ENCODE results near the gene STOML3.

Gene STOML3

GRCh38 chr13:38952827-38953226 is 37.8 kb downstream of the STOML3 start:
- Histone ChIP-seq H3K27ac (no peak overlapping the region), H3K36me3 (ENCODE audit: insufficient read depth, low read length) (no peaks in the 10 kb centered on the region), H3K4me3 (no peak overlapping the region), H3K9ac (ENCODE audit: insufficient read length) (no peak overlapping the region), H3K9me3 (ENCODE audit: low read depth, low read length) (no peaks in the 10 kb centered on the region; the same call in 1 of the 2 replicates)
- no peak for TF ChIP-seq POLR2AphosphoS5 (IDR thresholded peaks at IDR 0.05; ENCODE audit: borderline replicate concordance, low read depth, low read length)
- no peak for TF ChIP-seq FOXP2 (optimal IDR thresholded peaks at IDR 0.05; ENCODE audit: control extremely low read depth, extremely low read length, insufficient read depth)
- no peak for TF ChIP-seq EZH2 (IDR thresholded peaks at IDR 0.05)
- no peak for DNase-seq (ENCODE audit: low read depth, low spot score)

- Histone ChIP-seq H3K9ac (ENCODE audit: insufficient read length) (no peak overlapping the region), H3K27ac (no peak overlapping the region), H3K4me3 (no peak overlapping the region), H3K36me3 (ENCODE audit: insufficient read depth, low read length) (no peaks in the 10 kb centered on the region), H3K9me3 (ENCODE audit: low read depth, low read length) (no peaks in the 10 kb centered on the region; the same call in 1 of the 2 replicates)
- DNase-seq (ENCODE audit: low read depth, low spot score), result no peak
- TF ChIP-seq EZH2 (IDR thresholded peaks at IDR 0.05) (no peak), POLR2AphosphoS5 (IDR thresholded peaks at IDR 0.05; ENCODE audit: borderline replicate concordance, low read depth, low read length) (no peak), FOXP2 (optimal IDR thresholded peaks at IDR 0.05; ENCODE audit: control extremely low read depth, extremely low read length, insufficient read depth) (no peak)
Observed at GRCh38 chr13:38951525-38952313, 38.9 kb downstream of the STOML3 start.

- no peaks in the 10 kb centered on the region for H3K9me3 ChIP-seq (ENCODE audit: low read depth, low read length)
- no peak overlapping the region for H3K27ac ChIP-seq
- H3K36me3 ChIP-seq (ENCODE audit: insufficient read depth, low read length), result no peaks in the 10 kb centered on the region
- no peak for DNase-seq (ENCODE audit: low read depth, low spot score)
- H3K9ac ChIP-seq (ENCODE audit: insufficient read length), result no peak overlapping the region
- TF ChIP-seq EZH2 (IDR thresholded peaks at IDR 0.05) (no peak), FOXP2 (optimal IDR thresholded peaks at IDR 0.05; ENCODE audit: control extremely low read depth, extremely low read length, insufficient read depth) (no peak), POLR2AphosphoS5 (IDR thresholded peaks at IDR 0.05; ENCODE audit: borderline replicate concordance, low read depth, low read length) (no peak)
- H3K4me3 ChIP-seq, result no peak overlapping the region
Observed at GRCh38 chr13:38950987-38951386, 39.6 kb downstream of the STOML3 start.

- no peak overlapping the region for H3K27ac ChIP-seq
- no peak for TF ChIP-seq POLR2AphosphoS5 (IDR thresholded peaks at IDR 0.05; ENCODE audit: borderline replicate concordance, low read depth, low read length)
- TF ChIP-seq EZH2 (IDR thresholded peaks at IDR 0.05), result no peak
- TF ChIP-seq FOXP2 (optimal IDR thresholded peaks at IDR 0.05; ENCODE audit: control extremely low read depth, extremely low read length, insufficient read depth), result no peak
- no peaks in the 10 kb centered on the region for H3K36me3 ChIP-seq (ENCODE audit: insufficient read depth, low read length)
- DNase-seq (ENCODE audit: low read depth, low spot score), result no peak
- H3K4me3 ChIP-seq, result no peak overlapping the region
- no peaks in the 10 kb centered on the region; the same call in 1 of the 2 replicates for H3K9me3 ChIP-seq (ENCODE audit: low read depth, low read length)
- H3K9ac ChIP-seq (ENCODE audit: insufficient read length), result no peak overlapping the region
Observed at GRCh38 chr13:38947054-38947453, 43.6 kb downstream of the STOML3 start.

GRCh38 chr13:38944219-38944618 is 46.4 kb downstream of the STOML3 start:
- Histone ChIP-seq H3K27ac (no peak overlapping the region), H3K9ac (ENCODE audit: insufficient read length) (no peak overlapping the region), H3K4me3 (no peak overlapping the region), H3K9me3 (ENCODE audit: low read depth, low read length) (no peaks in the 10 kb centered on the region; the same call in 1 of the 2 replicates), H3K36me3 (ENCODE audit: insufficient read depth, low read length) (no peaks in the 10 kb centered on the region)
- no peak for TF ChIP-seq FOXP2 (optimal IDR thresholded peaks at IDR 0.05; ENCODE audit: control extremely low read depth, extremely low read length, insufficient read depth)
- TF ChIP-seq POLR2AphosphoS5 (IDR thresholded peaks at IDR 0.05; ENCODE audit: borderline replicate concordance, low read depth, low read length), result no peak
- no peak for TF ChIP-seq EZH2 (IDR thresholded peaks at IDR 0.05)
- DNase-seq (ENCODE audit: low read depth, low spot score), result no peak

- H3K4me3 ChIP-seq, result no peak overlapping the region
- no peaks in the 10 kb centered on the region for H3K36me3 ChIP-seq (ENCODE audit: insufficient read depth, low read length)
- H3K27ac ChIP-seq, result no peak overlapping the region
- DNase-seq (ENCODE audit: low read depth, low spot score), result no peak
- TF ChIP-seq POLR2AphosphoS5 (IDR thresholded peaks at IDR 0.05; ENCODE audit: borderline replicate concordance, low read depth, low read length) (no peak), EZH2 (IDR thresholded peaks at IDR 0.05) (no peak), FOXP2 (optimal IDR thresholded peaks at IDR 0.05; ENCODE audit: control extremely low read depth, extremely low read length, insufficient read depth) (no peak)
- no peaks in the 10 kb centered on the region; the same call in 1 of the 2 replicates for H3K9me3 ChIP-seq (ENCODE audit: low read depth, low read length)
- H3K9ac ChIP-seq (ENCODE audit: insufficient read length), result no peak overlapping the region
Observed at GRCh38 chr13:38943231-38943630, 47.4 kb downstream of the STOML3 start.

GRCh38 chr13:38941353-38941945 is 49.2 kb downstream of the STOML3 start:
- Histone ChIP-seq H3K9me3 (ENCODE audit: low read depth, low read length) (no peaks in the 10 kb centered on the region; the same call in 1 of the 2 replicates), H3K9ac (ENCODE audit: insufficient read length) (no peak overlapping the region), H3K4me3 (no peak overlapping the region; the same call in 1 of the 2 replicates), H3K27ac (peak overlapping the region; percentile 28; the same call in 1 of the 2 replicates), H3K36me3 (ENCODE audit: insufficient read depth, low read length) (no peaks in the 10 kb centered on the region)
- TF ChIP-seq EZH2 (IDR thresholded peaks at IDR 0.05), result no peak
- TF ChIP-seq FOXP2 (optimal IDR thresholded peaks at IDR 0.05; ENCODE audit: control extremely low read depth, extremely low read length, insufficient read depth), result no peak
- TF ChIP-seq POLR2AphosphoS5 (IDR thresholded peaks at IDR 0.05; ENCODE audit: borderline replicate concordance, low read depth, low read length), result no peak
- no peak for DNase-seq (ENCODE audit: low read depth, low spot score)

- no peak overlapping the region for H3K27ac ChIP-seq
- H3K4me3 ChIP-seq, result no peak overlapping the region
- no peaks in the 10 kb centered on the region for H3K9me3 ChIP-seq (ENCODE audit: low read depth, low read length)
- TF ChIP-seq POLR2AphosphoS5 (IDR thresholded peaks at IDR 0.05; ENCODE audit: borderline replicate concordance, low read depth, low read length) (no peak), FOXP2 (optimal IDR thresholded peaks at IDR 0.05; ENCODE audit: control extremely low read depth, extremely low read length, insufficient read depth) (no peak), EZH2 (IDR thresholded peaks at IDR 0.05) (no peak)
- no peaks in the 10 kb centered on the region for H3K36me3 ChIP-seq (ENCODE audit: insufficient read depth, low read length)
- H3K9ac ChIP-seq (ENCODE audit: insufficient read length), result no peak overlapping the region
- no peak for DNase-seq (ENCODE audit: low read depth, low spot score)
Observed at GRCh38 chr13:38933786-38934185, 56.8 kb downstream of the STOML3 start.
